ENCODE measurements around the gene SLC16A8. TPM values are rescaled to one million over a fixed set of nuclear protein-coding genes. Genes with fewer than 3 reads are reported as not detected.

SLC16A8 gene
- total RNA-seq, 1 experiment from 2014 or later: not detected

- no peak for TF ChIP-seq SP1 (IDR thresholded peaks at IDR 0.05; ENCODE audit: low read depth)
- TF ChIP-seq, protein P1, sequence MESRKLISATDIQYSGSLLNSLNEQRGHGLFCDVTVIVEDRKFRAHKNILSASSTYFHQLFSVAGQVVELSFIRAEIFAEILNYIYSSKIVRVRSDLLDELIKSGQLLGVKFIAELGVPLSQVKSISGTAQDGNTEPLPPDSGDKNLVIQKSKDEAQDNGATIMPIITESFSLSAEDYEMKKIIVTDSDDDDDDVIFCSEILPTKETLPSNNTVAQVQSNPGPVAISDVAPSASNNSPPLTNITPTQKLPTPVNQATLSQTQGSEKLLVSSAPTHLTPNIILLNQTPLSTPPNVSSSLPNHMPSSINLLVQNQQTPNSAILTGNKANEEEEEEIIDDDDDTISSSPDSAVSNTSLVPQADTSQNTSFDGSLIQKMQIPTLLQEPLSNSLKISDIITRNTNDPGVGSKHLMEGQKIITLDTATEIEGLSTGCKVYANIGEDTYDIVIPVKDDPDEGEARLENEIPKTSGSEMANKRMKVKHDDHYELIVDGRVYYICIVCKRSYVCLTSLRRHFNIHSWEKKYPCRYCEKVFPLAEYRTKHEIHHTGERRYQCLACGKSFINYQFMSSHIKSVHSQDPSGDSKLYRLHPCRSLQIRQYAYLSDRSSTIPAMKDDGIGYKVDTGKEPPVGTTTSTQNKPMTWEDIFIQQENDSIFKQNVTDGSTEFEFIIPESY (IDR thresholded peaks at IDR 0.05; ENCODE audit: extremely low read depth, insufficient replicate concordance, low read length): no peak
- TF ChIP-seq, protein P2, sequence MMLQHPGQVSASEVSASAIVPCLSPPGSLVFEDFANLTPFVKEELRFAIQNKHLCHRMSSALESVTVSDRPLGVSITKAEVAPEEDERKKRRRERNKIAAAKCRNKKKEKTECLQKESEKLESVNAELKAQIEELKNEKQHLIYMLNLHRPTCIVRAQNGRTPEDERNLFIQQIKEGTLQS (IDR thresholded peaks at IDR 0.05): no peak
Observed at GRCh38 chr22:38028344-38029130, 55.4 kb downstream of the SLC16A8 start (continued).

Other genes starting within 250 kb of the SLC16A8 start
- gene ANKRD54, start 239.8 kb downstream of the SLC16A8 start, total RNA-seq (2021; ENCODE audit: unreplicated experiment): 29.8 TPM
- 687 TPM for gene EIF3L, start 234.8 kb downstream of the SLC16A8 start, total RNA-seq (2021; ENCODE audit: unreplicated experiment)
- 35.2 TPM for gene MICALL1, start 177.9 kb downstream of the SLC16A8 start, total RNA-seq (2021; ENCODE audit: unreplicated experiment)
- gene C22orf23, start 130.6 kb downstream of the SLC16A8 start, total RNA-seq (2021; ENCODE audit: unreplicated experiment): 0.47 TPM
- 107 TPM for gene POLR2F, start 130.5 kb downstream of the SLC16A8 start, total RNA-seq (2021; ENCODE audit: unreplicated experiment)
- gene SOX10, start 99.6 kb downstream of the SLC16A8 start, total RNA-seq (2021; ENCODE audit: unreplicated experiment): not detected
- 40.0 TPM for gene PICK1, start 26.8 kb downstream of the SLC16A8 start, total RNA-seq (2021; ENCODE audit: unreplicated experiment)
- gene BAIAP2L2, start 26.5 kb upstream of the SLC16A8 start, total RNA-seq (2021; ENCODE audit: unreplicated experiment): 1.0 TPM
- 36.0 TPM for gene PLA2G6, start 97.6 kb upstream of the SLC16A8 start, total RNA-seq (2021; ENCODE audit: unreplicated experiment)
- gene MAFF, start 117.8 kb upstream of the SLC16A8 start, total RNA-seq (2021; ENCODE audit: unreplicated experiment): 26.0 TPM
- gene TMEM184B, start 188.8 kb upstream of the SLC16A8 start, total RNA-seq (2021; ENCODE audit: unreplicated experiment): 66.0 TPM
- gene CSNK1E, start 233.2 kb upstream of the SLC16A8 start, total RNA-seq (2021; ENCODE audit: unreplicated experiment): 190 TPM

All from HCT116 (cell line).